Epithelial cell of prostate (primary cell): ENCODE data around the gene CSNK1G1.
"Not testable (repeated sequence)": the region's sequence is repeated elsewhere in the genome, so short reads cannot be mapped to it uniquely, and the experiment has no call there.

Experiments used
- DNase-seq: peaks from one replicate; pipeline ENCODE4 v3.0.0-alpha.2; 2011; ENCODE audit warnings: low read depth, low spot score
- H3K27ac ChIP-seq: fragments of 450-650 bp; 2 replicates; pipeline ENCODE4 v1.5.1; 2017; ENCODE audit warnings: mild to moderate bottlenecking

Gene CSNK1G1

GRCh38 chr15:64249883-64250575 is 105.9 kb downstream of the CSNK1G1 start:
- H3K27ac ChIP-seq, result peak overlapping the region; percentile 58
- peak; percentile 29 for DNase-seq

GRCh38 chr15:64249406-64249805 is 106.6 kb downstream of the CSNK1G1 start:
- peak overlapping the region; percentile 58 for H3K27ac ChIP-seq
- peak; percentile 29 for DNase-seq

- DNase-seq, result peak; percentile 87
- peak overlapping the region; percentile 52 for H3K27ac ChIP-seq
Observed at GRCh38 chr15:64247906-64248541, 107.9 kb downstream of the CSNK1G1 start.

GRCh38 chr15:64247535-64247905 is 108.5 kb downstream of the CSNK1G1 start:
- DNase-seq, result no peak
- peak overlapping the region; percentile 52 for H3K27ac ChIP-seq

- peak; percentile 74 for DNase-seq
- H3K27ac ChIP-seq, result peak overlapping the region; percentile 52
Observed at GRCh38 chr15:64246364-64247189, 109.4 kb downstream of the CSNK1G1 start.

GRCh38 chr15:64245405-64245804 is 110.6 kb downstream of the CSNK1G1 start:
- no peak for DNase-seq
- H3K27ac ChIP-seq, result no peak overlapping the region

GRCh38 chr15:64237677-64238076 is 118.3 kb downstream of the CSNK1G1 start:
- no peak for DNase-seq

GRCh38 chr15:64236156-64236894 is 119.6 kb downstream of the CSNK1G1 start:
- no peak overlapping the region for H3K27ac ChIP-seq
- no peak for DNase-seq

More at GRCh38 chr15:64237677-64238076, 118.3 kb downstream of the CSNK1G1 start:
- H3K27ac ChIP-seq, result no peak overlapping the region

GRCh38 chr15:64235552-64235951 is 120.4 kb downstream of the CSNK1G1 start:
- no peak for DNase-seq
- H3K27ac ChIP-seq, result no peak overlapping the region

GRCh38 chr15:64233299-64233698 is 122.7 kb downstream of the CSNK1G1 start:
- no peak for DNase-seq
- H3K27ac ChIP-seq, result no peak overlapping the region

GRCh38 chr15:64232400-64232799 is 123.6 kb downstream of the CSNK1G1 start:
- DNase-seq, result no peak
- H3K27ac ChIP-seq, result no peak overlapping the region

- DNase-seq, result no peak
- H3K27ac ChIP-seq, result no peak overlapping the region
Observed at GRCh38 chr15:64229129-64229724, 126.7 kb downstream of the CSNK1G1 start.

GRCh38 chr15:64225804-64226203 is 130.2 kb downstream of the CSNK1G1 start:
- no peak for DNase-seq
- H3K27ac ChIP-seq, result no peak overlapping the region

- no peak overlapping the region for H3K27ac ChIP-seq
- no peak for DNase-seq
Observed at GRCh38 chr15:64224511-64224910, 131.5 kb downstream of the CSNK1G1 start.

- no peak overlapping the region for H3K27ac ChIP-seq
- no peak for DNase-seq
Observed at GRCh38 chr15:64223882-64224281, 132.1 kb downstream of the CSNK1G1 start.

- DNase-seq, result no peak
- no peak overlapping the region for H3K27ac ChIP-seq
Observed at GRCh38 chr15:64222573-64223366, 133.2 kb downstream of the CSNK1G1 start.

- not testable (repeated sequence) for H3K27ac ChIP-seq
Observed at GRCh38 chr15:64221911-64222310, 134.1 kb downstream of the CSNK1G1 start.

GRCh38 chr15:64217429-64217750 is 138.6 kb downstream of the CSNK1G1 start:
- DNase-seq, H3K27ac ChIP-seq: not testable (repeated sequence)

More at GRCh38 chr15:64221911-64222310, 134.1 kb downstream of the CSNK1G1 start:
- not testable (repeated sequence) for DNase-seq

GRCh38 chr15:64216730-64217428 is 139.1 kb downstream of the CSNK1G1 start:
- no peak for DNase-seq

More at GRCh38 chr15:64216730-64217428, 139.1 kb downstream of the CSNK1G1 start:
- H3K27ac ChIP-seq, result no peak overlapping the region
